HepG2 (cell line): Measurements from ENCODE around the gene ABHD1. TPM values are rescaled to one million over a fixed set of nuclear protein-coding genes. Genes with fewer than 3 reads are reported as not detected.

Experiments used
- ARNT2 ChIP-seq: sonication (generic); formaldehyde crosslinking; IDR thresholded peaks from 2 replicates; pipeline ENCODE4 v1.8.0; 2022; ENCODE audit warnings: mild to moderate bottlenecking, low read depth, missing genetic modification reagents, moderate library complexity
- EEA1 ChIP-seq: sonication (generic); formaldehyde crosslinking; IDR thresholded peaks from 2 replicates; pipeline ENCODE4 v1.5.1; 2020; ENCODE audit warnings: mild to moderate bottlenecking, missing genetic modification reagents, borderline replicate concordance
- FOXK2 ChIP-seq: fragments of 450-650 bp; IDR thresholded peaks from 2 replicates; pipeline ENCODE4 v1.6.1; 2016
- HDAC1 ChIP-seq: sonication (generic); formaldehyde crosslinking; IDR thresholded peaks from 2 replicates; pipeline ENCODE4 v1.5.1; 2020; ENCODE audit warnings: mild to moderate bottlenecking, missing genetic modification reagents
- KLF9 ChIP-seq: IDR thresholded peaks from 2 replicates; pipeline ENCODE4 v1.6.1; 2016; ENCODE audit warnings: low read depth
- MIXL1 ChIP-seq: IDR thresholded peaks from 2 replicates; pipeline ENCODE4 v1.6.1; 2016
- MLX ChIP-seq: IDR thresholded peaks from 2 replicates; pipeline ENCODE4 v1.6.1; 2016
- MYNN ChIP-seq: sonication (generic); formaldehyde crosslinking; IDR thresholded peaks from 2 replicates; pipeline ENCODE4 v1.4.0; 2020; ENCODE audit warnings: mild to moderate bottlenecking, low read depth, missing genetic modification reagents
- NR2F2 ChIP-seq: IDR thresholded peaks from 2 replicates; pipeline ENCODE4 v1.6.1; 2012; ENCODE audit warnings: low read depth, inconsistent platforms, borderline replicate concordance
- PBX2 ChIP-seq: IDR thresholded peaks from 2 replicates; pipeline ENCODE4 v1.6.1; 2016; ENCODE audit warnings: control low read depth
- POLR2AphosphoS5 ChIP-seq: IDR thresholded peaks from 2 replicates; pipeline ENCODE4 v1.6.1; 2012; ENCODE audit warnings: low read depth, low read length
- SMARCE1 ChIP-seq: fragments of 450-650 bp; IDR thresholded peaks from 2 replicates; pipeline ENCODE4 v1.6.1; 2017; ENCODE audit warnings: borderline replicate concordance
- SMC3 ChIP-seq: IDR thresholded peaks from 2 replicates; pipeline ENCODE4 v1.6.1; 2011; ENCODE audit warnings: low read length, improper control_type of control experiment
- SP1 ChIP-seq, 2 experiments: fragments of 450-650 bp in 1 of 2; sonication (generic) in 1 of 2; formaldehyde crosslinking in 1 of 2; IDR thresholded peaks; 2 replicates each; pipeline versions ENCODE4 v1.4.0 to v1.6.1; 2016 to 2020; ENCODE audit warnings: missing genetic modification reagents in 1 of 2
- ZNF12 ChIP-seq: sonication (generic); formaldehyde crosslinking; IDR thresholded peaks from 2 replicates; pipeline ENCODE4 v1.5.0; 2020; ENCODE audit warnings: missing genetic modification reagents
- ZNF264 ChIP-seq: sonication (generic); formaldehyde crosslinking; IDR thresholded peaks from 2 replicates; pipeline ENCODE4 v1.4.0; 2020; ENCODE audit warnings: missing genetic modification reagents
- ZNF296 ChIP-seq: sonication (generic); formaldehyde crosslinking; conservative IDR thresholded peaks from 2 replicates; pipeline ENCODE4 v1.5.0; 2020; ENCODE audit warnings: mild to moderate bottlenecking, missing genetic modification reagents
- ZNF354B ChIP-seq: sonication (generic); formaldehyde crosslinking; IDR thresholded peaks from 2 replicates; pipeline ENCODE4 v1.8.0; 2022; ENCODE audit warnings: mild to moderate bottlenecking, missing genetic modification reagents
- ZNF432 ChIP-seq: sonication (generic); formaldehyde crosslinking; IDR thresholded peaks from 2 replicates; pipeline ENCODE4 v1.5.0; 2020; ENCODE audit warnings: missing genetic modification reagents, mild to moderate bottlenecking, borderline replicate concordance
- ZNF543 ChIP-seq: sonication (generic); formaldehyde crosslinking; IDR thresholded peaks from 2 replicates; pipeline ENCODE4 v1.4.0; 2020; ENCODE audit warnings: mild to moderate bottlenecking, missing genetic modification reagents
- ZNF841 ChIP-seq: sonication (generic); formaldehyde crosslinking; IDR thresholded peaks from 2 replicates; pipeline ENCODE4 v1.8.1; 2023; ENCODE audit warnings: missing genetic modification reagents, borderline replicate concordance
- polyA plus RNA-seq, 8 experiments: library from polyadenylated mRNA; depleted of rRNA in 3 of 8; stranded (reverse) in 7 of 8; unstranded in 1 of 8; fragments of >200 nt; fragmentation: Illumina TruSeq in 4 of 8; extraction: Trizol in 4 of 8; gene quantifications; 2 replicates each; pipeline versions ENCODE4 v1.2.1 to v1.2.3, GENCODE V29; 2011 to 2016; ENCODE audit warnings: low read depth in 4 of 8, missing spikeins in 1 of 8, mixed read lengths in 1 of 8; ENCODE audit not compliant: insufficient read depth in 1 of 8
- total RNA-seq, 5 experiments: library from RNA; depleted of rRNA; stranded (reverse); fragments of >200 nt; fragmentation: Illumina TruSeq; extraction: Trizol; gene quantifications; 2 replicates each; pipeline ENCODE4 v1.2.3, GENCODE V29; 2016; ENCODE audit warnings: low read depth in 1 of 5
- TF ChIP-seq, protein P1 (sequence below): sonication (generic); formaldehyde crosslinking; IDR thresholded peaks from 2 replicates; pipeline ENCODE4 v1.4.0; 2020; ENCODE audit warnings: mild to moderate bottlenecking, missing genetic modification reagents
- TF ChIP-seq, protein P2 (sequence below): sonication (generic); formaldehyde crosslinking; IDR thresholded peaks from 2 replicates; pipeline ENCODE4 v1.5.0; 2020; ENCODE audit warnings: mild to moderate bottlenecking, missing genetic modification reagents
- TF ChIP-seq, protein P3 (sequence below): sonication (generic); formaldehyde crosslinking; IDR thresholded peaks from 2 replicates; pipeline ENCODE4 v1.5.1; 2020; ENCODE audit warnings: missing genetic modification reagents, mild to moderate bottlenecking, borderline replicate concordance

Gene ABHD1
- total and polyA plus RNA-seq, 2 of the 13 experiments (the other 11 are each of a cell fraction or from before 2014, with no cell fraction given): 0.04 to 0.81 TPM

- TF ChIP-seq SMARCE1 (no peak), PBX2 (CRISPR knock-in tag) (no peak), ZNF432 (CRISPR knock-in tag) (no peak), ARNT2 (CRISPR knock-in tag) (peak; percentile 67; the same call in 1 of the 2 replicates), MIXL1 (CRISPR knock-in tag) (peak; percentile 96), NR2F2 (peak; percentile 85), SMC3 (peak; percentile 27), ZNF841 (CRISPR knock-in tag) (peak; percentile 82; the same call in 1 of the 2 replicates), ZNF543 (CRISPR knock-in tag) (peak; percentile 38; the same call in 1 of the 2 replicates), ZNF354B (CRISPR knock-in tag) (no peak), SP1 (IDR thresholded peaks at IDR 0.05) (no peak), SP1 (CRISPR knock-in tag; IDR thresholded peaks at IDR 0.05) (no peak; the same call in 1 of the 2 replicates), MYNN (CRISPR knock-in tag) (no peak), POLR2AphosphoS5 (no peak), MLX (CRISPR knock-in tag) (peak; percentile 92), HDAC1 (peak; percentile 74), EEA1 (CRISPR knock-in tag) (no peak), FOXK2 (peak; percentile 76; the same call in 1 of the 2 replicates), KLF9 (peak; percentile 54; the same call in 1 of the 2 replicates), ZNF264 (peak; percentile 91), ZNF296 (no peak), ZNF12 (peak; percentile 56; the same call in 1 of the 2 replicates)
- TF ChIP-seq, protein P1, sequence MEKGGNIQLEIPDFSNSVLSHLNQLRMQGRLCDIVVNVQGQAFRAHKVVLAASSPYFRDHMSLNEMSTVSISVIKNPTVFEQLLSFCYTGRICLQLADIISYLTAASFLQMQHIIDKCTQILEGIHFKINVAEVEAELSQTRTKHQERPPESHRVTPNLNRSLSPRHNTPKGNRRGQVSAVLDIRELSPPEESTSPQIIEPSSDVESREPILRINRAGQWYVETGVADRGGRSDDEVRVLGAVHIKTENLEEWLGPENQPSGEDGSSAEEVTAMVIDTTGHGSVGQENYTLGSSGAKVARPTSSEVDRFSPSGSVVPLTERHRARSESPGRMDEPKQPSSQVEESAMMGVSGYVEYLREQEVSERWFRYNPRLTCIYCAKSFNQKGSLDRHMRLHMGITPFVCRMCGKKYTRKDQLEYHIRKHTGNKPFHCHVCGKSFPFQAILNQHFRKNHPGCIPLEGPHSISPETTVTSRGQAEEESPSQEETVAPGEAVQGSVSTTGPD (CRISPR knock-in tag): peak; percentile 93
- TF ChIP-seq, protein P2, sequence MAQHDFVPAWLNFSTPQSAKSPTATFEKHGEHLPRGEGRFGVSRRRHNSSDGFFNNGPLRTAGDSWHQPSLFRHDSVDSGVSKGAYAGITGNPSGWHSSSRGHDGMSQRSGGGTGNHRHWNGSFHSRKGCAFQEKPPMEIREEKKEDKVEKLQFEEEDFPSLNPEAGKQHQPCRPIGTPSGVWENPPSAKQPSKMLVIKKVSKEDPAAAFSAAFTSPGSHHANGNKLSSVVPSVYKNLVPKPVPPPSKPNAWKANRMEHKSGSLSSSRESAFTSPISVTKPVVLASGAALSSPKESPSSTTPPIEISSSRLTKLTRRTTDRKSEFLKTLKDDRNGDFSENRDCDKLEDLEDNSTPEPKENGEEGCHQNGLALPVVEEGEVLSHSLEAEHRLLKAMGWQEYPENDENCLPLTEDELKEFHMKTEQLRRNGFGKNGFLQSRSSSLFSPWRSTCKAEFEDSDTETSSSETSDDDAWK (CRISPR knock-in tag): no peak
- TF ChIP-seq, protein P3, sequence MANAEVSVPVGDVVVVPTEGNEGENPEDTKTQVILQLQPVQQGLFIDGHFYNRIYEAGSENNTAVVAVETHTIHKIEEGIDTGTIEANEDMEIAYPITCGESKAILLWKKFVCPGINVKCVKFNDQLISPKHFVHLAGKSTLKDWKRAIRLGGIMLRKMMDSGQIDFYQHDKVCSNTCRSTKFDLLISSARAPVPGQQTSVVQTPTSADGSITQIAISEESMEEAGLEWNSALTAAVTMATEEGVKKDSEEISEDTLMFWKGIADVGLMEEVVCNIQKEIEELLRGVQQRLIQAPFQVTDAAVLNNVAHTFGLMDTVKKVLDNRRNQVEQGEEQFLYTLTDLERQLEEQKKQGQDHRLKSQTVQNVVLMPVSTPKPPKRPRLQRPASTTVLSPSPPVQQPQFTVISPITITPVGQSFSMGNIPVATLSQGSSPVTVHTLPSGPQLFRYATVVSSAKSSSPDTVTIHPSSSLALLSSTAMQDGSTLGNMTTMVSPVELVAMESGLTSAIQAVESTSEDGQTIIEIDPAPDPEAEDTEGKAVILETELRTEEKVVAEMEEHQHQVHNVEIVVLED (CRISPR knock-in tag): peak; percentile 56; the same call in 1 of the 2 replicates
Observed at GRCh38 chr2:27177441-27178351, 54.1 kb downstream of the ABHD1 start (continued).
